ENCODE data around the gene DNMT3A.

DNA sequence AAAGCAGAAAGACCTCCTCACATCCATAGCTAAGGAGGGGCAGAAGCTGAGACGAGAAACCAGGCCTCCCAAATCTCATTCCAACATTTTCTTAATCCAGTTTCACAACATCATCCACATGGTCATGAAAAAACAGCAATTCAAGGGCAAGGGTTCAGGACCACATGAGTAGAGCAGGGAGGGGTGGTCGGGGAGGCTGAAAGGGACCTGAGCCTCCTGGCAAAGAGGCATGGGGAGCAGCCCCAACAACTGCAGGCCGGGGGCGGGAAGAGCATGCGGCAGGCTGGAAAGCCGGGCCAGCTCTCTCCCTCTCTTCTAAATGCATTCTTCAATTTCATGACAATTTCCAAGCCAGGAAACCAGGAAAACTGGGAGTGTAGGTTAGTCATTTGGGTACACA, 76.7 kb downstream of the DNMT3A start:
- TF ChIP-seq POLR2A (IDR thresholded peaks at IDR 0.05) (no peak), CTCF (IDR thresholded peaks at IDR 0.05) (no peak), POLR2AphosphoS5 (IDR thresholded peaks at IDR 0.05) (no peak), EP300 (IDR thresholded peaks at IDR 0.05) (no peak)

Measured in sigmoid colon (tissue), 4 donors.